Left forelimb (tissue), 1 donor: ENCODE results near the gene RFLNA.

Experiments
- DNase-seq: peaks from one replicate; pipeline ENCODE4 v3.0.0-alpha.2; 2018; ENCODE audit warnings: low spot score

Gene RFLNA

GRCh38 chr12:124336742-124337520, 42.0 kb downstream of the RFLNA start:
- DNase-seq: no peak

- DNase-seq: no peak
Measured at GRCh38 chr12:124337622-124338021, 42.7 kb downstream of the RFLNA start.

DNA sequence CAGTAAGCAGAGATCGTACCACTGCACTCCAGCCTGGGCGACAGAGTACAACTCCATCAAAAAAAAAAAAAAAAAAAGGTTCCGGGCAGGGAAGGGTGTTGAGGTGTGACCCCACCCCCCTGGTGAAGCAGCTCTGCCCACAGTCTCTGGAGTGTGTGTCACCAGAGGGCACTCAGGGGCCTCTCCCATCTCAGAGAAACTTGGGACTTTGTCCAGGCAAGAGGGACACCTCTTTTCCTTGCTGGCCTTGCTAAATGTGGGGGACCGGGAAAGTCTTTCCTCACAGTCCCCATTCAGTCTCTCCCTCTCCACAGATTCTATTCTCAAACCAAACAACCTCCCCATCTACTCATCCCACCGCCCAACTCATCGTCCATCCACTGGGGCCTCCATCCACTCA, 43.6 kb downstream of the RFLNA start:
- DNase-seq: no peak

DNA sequence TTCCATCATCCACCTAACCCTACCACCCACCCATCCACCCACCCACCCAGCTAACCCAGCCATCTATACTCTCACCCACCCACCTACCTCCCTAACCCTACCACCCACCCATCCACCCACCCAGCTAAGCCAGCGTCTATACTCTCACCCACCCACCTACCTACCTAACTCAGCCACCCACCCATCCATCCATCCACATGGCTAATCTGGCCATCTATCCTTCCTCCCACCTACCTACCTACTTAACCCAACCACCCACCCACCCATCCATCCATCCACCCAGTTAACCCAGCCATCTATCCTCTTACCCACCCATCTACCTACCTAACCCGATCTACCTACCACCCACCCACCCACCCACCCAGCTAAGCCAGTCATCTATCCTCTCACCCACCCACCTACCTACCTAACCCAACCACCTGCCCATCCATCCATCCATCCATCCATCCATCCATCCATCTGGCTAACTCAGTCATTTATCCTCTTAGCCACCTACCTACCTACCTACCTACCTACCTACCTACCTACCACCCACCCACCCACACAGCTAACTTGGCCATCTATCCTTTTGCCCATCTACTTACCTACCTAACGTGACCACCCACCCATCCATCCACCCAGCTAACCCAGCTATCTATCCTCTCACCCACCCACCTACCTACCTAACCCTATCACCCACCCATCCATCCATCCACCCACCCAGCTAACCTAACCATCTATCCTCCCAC, 44.1 kb downstream of the RFLNA start:
- no peak for DNase-seq

GRCh38 chr12:124340080-124340900, 45.4 kb downstream of the RFLNA start:
- DNase-seq: no peak

- no peak for DNase-seq
Measured at GRCh38 chr12:124341645-124342069, 46.8 kb downstream of the RFLNA start.

DNA sequence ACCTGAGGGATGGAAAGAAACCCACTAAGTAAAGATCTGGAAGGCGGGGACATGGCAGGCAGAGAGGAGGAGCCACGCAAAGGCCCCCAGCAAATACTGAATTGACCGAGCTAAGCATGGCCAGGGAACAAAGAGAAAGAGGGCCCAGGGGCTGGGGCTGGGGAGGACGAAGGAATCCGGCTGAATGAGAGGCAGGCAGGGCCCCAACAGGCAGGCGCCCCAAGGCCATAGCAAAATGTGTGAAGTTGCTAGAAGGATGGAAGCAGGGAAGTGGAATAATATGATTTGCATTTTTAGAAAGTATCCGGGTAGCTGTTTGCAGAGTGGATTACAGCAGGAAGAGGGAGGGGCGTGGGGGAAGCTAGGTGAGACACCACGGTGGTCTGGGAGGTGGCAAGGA, 49.1 kb downstream of the RFLNA start:
- DNase-seq: no peak

GRCh38 chr12:124344526-124344925, 49.6 kb downstream of the RFLNA start:
- DNase-seq: no peak

DNA sequence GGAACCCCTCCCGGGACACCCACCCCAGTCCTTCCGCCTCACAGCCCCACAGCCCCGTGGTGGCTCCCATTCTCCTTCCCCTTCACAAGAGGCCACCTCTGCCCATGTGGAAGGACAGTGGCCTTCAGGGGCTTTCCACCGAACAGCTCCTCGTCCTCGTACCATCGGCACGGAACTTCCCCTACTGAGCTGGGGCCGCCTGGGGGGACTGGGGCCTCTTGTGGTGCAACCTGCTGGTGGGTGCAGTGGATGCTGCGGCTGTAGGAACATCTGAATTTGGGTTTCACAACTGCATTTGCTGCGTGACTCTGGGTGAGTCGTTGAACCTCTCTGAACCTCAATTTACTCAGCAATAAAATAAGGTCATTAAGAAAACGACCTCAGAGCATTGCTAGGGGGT, 50.9 kb downstream of the RFLNA start:
- no peak for DNase-seq

DNA sequence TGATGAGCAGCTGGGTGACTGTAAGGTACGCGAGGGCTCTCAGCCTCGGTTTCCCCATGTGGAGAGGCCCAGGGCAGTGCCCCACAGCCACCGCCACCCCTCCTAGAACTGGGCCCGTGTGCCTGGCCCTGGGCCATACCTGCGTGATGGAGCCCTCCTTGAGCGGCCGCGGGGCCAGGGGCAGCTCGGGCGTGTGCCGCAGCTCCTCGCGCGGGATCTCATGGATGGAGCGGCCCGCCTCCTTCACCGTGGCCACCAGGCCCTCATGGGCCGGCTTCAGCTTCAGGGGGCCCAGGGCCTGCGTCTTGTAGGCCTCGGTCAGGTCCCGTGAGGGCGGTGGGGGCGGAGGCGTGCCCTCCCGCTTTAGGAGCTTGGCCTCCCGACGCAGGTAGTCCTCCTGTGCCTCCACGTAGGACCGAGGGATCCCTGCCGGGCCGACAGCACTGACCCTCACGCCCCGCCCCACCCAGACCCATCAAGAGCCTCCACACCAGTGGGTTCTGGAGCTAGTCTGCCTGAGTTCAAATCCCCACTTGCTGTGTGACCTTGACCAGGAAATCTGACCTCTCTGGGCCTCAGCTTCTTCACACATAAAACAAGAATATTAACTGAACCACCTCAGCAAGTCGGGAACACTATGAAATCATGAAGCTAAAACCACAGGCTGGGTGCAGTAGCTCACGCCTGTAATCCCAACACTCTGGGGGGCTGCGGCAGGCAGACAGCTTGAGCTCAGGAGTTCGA, 51.7 kb downstream of the RFLNA start:
- no peak for DNase-seq

DNA sequence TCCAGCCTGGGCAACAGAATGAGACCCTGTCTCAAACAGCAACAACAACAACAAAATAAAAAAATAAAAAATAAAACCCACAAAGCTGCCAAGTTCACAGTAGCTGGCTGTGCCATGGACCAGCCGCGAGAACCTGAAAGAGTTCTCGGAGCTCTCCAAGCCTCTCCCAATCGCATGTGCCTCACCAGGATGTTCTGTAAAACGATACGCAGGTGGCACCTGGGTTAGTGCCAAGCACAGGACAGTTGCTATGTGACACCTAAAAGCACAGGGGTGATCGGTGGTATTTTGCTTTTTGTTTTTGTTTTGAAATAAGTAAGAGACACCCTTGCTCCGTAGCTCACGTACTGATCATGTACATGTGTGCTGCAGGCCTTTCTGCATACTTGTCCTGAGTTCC, 52.4 kb downstream of the RFLNA start:
- no peak for DNase-seq

DNA sequence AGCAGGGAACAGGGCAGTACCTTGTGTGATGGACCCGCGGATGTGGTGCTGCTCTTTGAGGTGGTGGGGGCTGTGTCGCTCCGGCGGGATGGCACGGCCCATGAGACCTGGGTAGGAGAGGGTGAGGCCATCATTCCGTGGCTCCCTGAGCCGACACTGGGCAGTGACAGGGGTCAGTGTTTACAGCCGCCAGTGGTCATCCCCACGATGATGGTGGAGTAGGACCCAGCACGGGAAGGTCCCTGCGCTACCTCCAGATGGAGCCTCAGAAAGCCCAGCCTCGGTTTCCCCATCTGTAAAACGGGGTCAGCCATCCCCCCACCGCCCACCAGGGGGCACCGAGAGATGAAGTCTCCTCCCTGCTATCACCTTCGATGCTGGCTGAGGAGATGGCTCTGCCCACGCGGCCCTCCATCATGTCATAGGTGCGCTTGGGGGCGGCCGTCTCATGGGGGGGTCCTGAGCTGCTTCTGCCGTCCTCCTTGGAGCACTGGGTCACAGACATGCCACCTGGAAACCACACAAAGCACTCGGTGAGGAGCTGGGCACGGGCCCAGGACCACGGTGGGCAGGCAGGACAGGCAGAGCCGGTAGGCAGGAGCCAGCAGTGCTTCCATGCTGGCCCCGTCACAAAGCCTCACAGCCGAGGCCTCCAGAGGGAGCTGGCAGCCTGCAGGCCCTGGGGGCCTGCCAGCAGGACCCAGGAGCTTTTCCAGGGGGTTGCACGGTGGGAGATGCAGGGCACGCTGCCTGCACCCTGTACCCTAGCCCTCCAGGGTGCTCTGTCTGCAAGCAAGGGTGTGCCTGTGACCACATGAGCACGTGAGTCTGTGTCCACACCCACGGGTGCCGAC, 53.1 kb downstream of the RFLNA start:
- DNase-seq: no peak

DNA sequence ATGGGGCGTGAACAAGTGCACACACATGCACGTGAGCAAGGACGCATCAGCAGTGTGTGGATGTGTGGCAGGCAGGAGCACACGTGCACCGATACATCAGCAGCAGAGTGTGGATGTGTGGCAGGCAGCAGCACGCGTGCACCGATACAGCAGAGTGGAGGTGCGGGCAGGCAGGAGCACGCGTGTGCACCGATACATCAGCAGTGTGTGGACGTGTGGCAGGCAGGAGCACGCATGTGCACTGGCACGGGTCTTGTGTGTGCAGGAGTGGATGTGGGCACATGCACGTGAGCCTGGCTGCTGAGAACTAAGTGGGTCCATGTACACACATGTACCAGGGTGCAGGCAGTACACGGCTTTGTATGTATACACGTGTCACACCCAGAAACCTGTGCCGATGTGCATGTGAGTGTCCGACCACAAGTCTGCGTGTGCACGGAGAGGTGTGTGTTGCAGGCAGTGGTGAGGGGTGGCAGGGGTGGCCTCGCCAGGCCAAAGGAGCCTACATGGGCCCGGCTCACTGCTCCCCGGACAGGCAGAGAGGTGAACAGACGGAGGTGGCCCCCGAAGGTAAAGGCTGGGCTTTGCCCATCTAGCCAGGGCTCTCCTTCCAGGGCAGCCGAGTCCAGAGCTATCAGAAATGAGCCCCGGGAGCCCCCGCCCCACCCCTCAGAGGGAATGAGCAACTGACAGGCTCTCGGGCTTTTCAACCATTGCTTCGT, 53.9 kb downstream of the RFLNA start:
- no peak for DNase-seq

DNA sequence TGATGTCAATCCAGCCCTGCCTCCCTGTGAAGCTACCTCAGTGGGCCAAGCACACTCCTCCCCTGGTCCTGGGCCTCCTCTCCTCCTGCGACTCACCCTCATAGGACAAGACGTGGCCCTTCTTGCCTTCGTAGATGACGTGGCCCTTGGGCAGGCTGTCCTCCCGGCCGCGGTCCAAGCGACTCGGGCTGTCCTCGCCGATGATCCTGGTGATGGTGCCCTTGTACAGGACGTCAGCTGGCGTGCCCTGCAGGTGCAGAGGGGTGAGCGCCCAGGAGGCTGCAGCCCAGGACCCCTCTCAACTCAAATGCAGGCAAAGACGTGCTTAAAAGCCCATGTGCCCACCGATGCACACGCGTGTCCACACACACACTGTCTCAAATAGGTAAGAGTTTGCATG, 55.6 kb downstream of the RFLNA start:
- DNase-seq: no peak

GRCh38 chr12:124351422-124351821, 56.5 kb downstream of the RFLNA start:
- DNase-seq: no peak

GRCh38 chr12:124352257-124352656, 57.4 kb downstream of the RFLNA start:
- no peak for DNase-seq

GRCh38 chr12:124352839-124353238, 57.9 kb downstream of the RFLNA start:
- no peak for DNase-seq

GRCh38 chr12:124354400-124354799, 59.5 kb downstream of the RFLNA start:
- DNase-seq: no peak

DNA sequence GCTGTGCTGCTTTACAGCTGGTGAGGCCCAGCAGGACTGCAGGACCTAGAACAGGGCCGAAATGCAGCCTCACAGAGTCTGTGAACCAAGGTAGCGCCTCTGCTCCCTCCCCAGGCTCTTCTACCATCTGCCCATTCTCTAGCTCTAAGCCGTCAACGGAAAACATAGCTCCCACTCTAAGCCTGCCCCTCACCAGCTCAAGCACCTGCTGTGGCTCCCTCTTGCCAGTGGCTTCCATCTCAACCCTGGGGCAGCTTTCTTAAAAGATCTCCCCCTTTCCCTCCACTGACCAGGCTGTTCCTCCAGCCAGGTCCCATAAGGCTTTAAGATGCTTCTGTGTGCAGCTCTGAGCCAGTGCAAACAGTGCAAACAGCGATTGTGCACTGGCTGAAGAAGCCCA, 61.3 kb downstream of the RFLNA start:
- DNase-seq: no peak

GRCh38 chr12:124357616-124358015, 62.7 kb downstream of the RFLNA start:
- no peak for DNase-seq
